ENCODE results near the gene SEPTIN11.
"Not testable (repeated sequence)": the region's sequence is repeated elsewhere in the genome, so short reads cannot be mapped to it uniquely, and the experiment has no call there.

SEPTIN11 gene

DNA sequence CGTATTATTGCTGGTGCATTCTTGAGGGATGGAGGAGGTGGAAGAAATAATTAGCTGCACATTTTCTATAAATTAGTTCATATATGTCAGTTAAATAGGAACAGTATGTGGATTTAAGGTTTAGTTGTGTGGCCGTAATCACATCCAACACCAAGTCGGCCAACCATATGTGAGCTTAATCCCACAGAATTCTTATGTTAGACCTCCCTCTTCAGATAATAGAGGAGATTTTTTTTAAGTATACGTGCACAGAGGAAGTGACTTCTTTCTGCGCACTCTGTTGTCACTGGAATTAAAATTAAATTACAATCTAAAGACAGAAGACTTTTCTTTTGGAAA is 2.1 kb downstream of the SEPTIN11 start:
- in situ Hi-C loops (cut with HindIII; ENCODE audit: low sequenced_read_pairs): no loop called here

DNA sequence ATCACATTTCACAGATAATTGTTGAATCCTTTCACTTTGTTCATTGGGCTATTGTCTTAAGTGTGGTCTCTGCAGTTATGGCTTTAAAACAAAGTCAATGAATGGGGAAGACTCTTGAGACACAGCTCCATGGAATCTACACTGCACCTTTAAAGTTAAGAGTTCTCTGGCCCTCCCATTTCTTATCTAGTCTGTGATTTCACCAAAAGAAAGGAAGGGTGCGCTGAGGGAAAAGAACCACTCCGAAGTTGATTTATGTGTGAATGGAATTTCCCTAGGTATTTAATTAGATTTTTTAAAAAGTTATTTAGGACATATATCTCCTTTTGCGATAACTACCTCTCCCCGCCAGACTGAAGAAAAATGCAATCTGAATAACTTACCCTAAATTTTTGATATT is 2.5 kb downstream of the SEPTIN11 start:
- in situ Hi-C loops (cut with HindIII; ENCODE audit: low sequenced_read_pairs): no loop called here

DNA sequence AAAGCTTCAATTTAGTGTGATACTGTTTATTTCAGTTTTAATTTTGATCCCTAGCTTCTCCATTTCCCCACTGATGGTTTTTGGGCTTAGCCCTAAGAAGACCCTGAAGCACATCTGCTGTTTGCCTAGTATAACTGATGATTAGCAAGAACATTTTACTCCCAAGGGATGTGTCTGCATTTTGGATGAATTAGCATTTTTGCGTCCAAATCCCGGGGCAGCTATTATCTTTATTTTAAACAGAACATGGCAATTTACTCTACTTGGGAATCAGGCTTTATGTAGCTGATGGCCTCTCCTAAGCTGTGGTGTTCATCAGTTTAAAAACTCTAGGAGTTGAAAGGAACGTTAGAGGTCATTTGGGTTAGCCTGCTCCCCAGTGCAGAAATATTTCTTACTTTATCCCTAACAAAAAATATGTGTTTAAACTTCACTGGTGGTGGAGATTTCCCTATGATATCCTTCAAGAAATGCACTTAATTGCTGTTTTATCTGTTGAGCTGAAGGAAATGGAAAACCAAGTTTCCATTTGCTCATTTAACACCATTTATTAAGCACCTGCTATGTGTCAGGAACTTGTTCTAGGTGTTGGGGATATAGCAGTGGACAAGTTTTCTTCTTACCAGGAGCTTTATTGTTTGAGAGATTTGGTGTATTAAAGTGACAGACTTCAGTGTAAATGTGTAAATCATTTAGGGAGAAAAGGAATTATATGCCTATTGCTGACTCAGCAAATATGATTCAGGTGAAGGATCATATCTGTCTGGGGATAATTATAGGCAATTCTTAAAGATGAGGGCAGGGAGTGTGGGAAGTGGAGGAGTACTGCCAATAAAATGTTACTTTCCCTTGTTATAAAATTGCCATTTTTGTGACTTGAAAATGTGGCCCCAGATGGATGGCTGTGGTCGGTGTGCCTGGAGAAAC is 3.4 kb downstream of the SEPTIN11 start:
- in situ Hi-C loops (cut with HindIII; ENCODE audit: low sequenced_read_pairs): no loop called here

DNA sequence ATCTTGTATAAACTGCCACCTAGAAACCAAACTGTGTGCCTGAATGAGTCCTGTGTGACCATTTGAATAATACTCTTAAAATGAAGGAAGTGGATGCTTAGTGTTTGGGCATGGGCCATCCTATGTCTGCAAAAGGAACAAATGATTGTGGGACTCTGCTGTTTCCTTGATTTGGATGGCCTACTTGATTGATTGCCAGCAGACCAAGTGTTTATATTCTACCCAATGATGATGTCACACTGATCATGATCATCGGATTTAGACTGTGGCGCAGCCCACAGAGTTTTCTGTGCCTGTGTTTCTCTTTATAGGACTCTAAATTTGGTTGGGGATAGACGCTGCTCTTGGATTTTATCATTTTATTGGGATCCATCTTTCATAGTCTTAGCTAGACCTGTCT is 4.4 kb downstream of the SEPTIN11 start:
- in situ Hi-C loops (cut with HindIII; ENCODE audit: low sequenced_read_pairs): no loop called here

DNA sequence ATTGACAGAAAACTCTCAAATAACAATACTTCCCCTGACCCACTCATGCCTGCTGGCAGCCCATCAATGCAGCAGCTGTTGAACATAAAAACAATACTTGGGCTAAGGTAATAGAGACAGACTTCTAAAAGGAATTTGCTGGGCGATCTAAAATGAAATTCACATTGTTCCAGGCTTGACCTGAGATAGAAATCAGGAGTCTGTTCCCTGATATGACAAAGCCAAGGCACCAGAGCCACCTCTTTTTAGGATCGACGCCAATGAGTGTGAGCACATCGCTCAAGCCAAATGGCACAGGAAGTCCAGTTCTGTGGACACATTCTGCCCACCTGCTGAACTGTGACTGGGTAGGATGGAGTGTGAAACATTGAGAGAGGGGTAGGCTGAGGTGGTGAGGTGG is 4.9 kb downstream of the SEPTIN11 start:
- in situ Hi-C loops (cut with HindIII; ENCODE audit: low sequenced_read_pairs): no loop called here

DNA sequence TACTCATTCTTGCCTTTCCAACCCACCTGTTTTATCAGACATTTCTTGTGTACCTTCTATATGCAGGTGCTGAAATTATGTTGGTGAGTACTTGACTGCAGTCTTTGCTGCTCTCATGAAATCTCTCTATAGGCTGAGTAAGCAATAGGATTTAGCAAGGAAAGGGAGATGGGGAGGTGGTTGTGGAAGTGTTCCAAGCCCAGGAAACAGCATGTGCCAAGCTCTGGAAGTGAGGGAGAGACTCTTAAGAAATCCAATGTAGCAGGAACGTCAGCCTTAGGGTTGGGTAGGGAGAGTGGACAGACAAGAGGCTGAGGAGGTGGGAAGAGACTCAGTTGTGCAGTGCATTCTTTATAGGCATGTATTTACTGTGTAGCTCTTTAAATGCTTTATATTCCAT is 5.6 kb downstream of the SEPTIN11 start:
- in situ Hi-C loops (cut with HindIII; ENCODE audit: low sequenced_read_pairs): loop anchor here (5.0 kb wide), 1 partner anchor 82 kb away; no protein-coding TSS in a partner anchor

DNA sequence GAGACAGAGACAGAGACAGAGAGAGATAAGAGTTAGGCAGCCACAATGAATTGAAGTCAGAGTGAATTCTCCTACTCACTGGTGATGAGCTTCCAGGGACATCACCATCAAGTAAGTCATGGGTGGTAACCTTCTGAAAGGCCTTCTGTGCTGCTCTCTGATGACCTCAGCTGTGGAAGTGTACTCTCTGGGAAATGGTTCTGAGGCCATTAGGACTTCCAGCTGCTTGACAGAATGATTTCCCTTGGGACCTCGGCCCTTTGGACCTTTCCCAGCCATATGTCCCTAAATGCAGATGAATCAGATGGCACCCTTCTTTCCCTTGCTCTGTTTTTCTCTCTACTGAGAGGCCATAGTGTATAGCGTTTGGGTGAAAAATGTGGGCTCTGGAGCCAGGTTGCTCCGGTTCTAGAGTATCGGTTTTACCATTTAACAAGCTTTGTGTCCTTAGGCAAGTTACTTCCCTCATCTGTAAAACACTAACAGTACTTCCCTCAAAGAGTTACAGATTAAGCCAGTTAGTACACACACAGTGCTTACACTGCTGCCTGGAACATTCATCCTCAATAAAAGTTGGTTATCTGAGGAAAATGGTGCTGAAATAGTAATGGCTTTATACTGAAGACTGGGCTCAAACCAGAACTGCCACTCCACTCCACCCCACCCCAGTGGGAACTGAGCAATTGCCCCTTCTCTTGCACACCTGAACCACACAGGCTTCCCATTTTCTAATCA is 7.6 kb downstream of the SEPTIN11 start:
- in situ Hi-C loops (cut with HindIII; ENCODE audit: low sequenced_read_pairs): loop anchor here (5.0 kb wide), 1 partner anchor 80 kb away; no protein-coding TSS in a partner anchor

DNA sequence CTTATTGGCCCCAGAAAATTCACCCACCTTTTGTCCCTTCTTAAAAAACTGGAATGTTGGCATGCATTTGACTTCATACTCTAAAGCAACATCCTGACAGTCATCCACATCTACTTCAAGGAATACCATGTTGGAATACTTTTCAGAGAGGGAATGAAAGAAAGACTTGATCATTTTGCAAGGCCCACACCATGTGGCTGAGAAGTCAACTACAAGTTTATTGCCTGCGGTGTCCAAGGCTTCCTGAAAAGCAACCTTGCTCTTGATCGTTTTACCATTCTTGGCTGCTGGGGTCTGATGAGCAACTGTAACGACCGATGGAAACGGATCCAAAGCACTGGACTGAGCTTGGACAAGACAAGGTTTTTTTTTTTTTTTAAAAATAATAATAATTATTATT is 9.3 kb downstream of the SEPTIN11 start:
- in situ Hi-C loops (cut with HindIII; ENCODE audit: low sequenced_read_pairs): loop anchor here (5.0 kb wide), 1 partner anchor 78 kb away; no protein-coding TSS in a partner anchor

DNA sequence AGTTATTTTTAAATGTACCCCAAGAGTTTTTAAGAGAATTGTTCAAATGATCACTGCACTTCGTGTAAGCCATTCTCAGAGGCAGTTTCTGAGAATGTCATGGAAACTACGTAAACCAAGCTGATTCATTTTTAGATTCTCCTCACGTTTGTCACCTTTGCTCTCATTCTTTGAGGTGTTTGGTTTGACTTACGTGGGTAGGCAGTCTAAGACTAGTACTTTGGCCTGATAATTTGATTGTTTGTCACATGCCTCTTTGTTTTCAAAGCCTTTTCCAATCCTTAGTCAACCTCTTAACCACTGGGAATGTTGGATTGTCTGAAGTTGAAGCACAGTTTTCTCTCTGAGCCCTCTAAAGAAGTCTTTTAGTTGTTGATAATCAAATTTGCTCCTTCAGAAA is 10.5 kb downstream of the SEPTIN11 start:
- in situ Hi-C loops (cut with HindIII; ENCODE audit: low sequenced_read_pairs): no loop called here

DNA sequence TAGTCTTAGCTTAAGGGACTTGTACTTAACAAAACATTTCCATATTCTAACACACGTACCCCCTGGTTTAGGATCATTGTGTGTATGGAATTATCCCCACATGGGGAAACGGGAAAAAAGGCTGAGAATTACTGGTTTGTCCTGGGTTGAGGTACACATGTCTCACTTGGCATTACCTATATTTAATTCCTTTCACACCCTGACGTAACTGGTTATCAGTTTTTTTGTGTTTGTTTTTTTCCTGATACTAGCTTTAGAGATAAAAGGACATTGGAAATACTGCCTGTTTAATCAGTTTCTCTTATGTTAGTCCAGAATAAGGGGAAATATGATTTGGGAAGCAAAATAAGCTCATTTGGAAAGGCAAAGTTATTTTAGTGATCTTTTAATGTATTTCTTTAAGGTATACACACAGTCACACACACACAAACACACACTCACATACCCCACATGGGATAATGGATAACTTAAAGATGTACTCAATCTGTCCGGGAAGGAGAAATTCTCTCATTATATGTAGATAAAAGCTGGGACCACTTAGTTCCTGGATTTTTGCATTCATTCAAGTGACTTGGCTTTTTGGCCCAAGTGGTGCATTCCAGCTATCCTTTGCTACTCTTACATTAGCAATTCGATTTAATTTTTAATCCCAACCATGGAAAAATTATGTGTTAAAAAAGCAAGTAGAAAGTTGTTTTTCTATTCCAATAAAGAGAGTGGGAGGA is 13.0 kb downstream of the SEPTIN11 start:
- in situ Hi-C loops (cut with HindIII; ENCODE audit: low sequenced_read_pairs): no loop called here

DNA sequence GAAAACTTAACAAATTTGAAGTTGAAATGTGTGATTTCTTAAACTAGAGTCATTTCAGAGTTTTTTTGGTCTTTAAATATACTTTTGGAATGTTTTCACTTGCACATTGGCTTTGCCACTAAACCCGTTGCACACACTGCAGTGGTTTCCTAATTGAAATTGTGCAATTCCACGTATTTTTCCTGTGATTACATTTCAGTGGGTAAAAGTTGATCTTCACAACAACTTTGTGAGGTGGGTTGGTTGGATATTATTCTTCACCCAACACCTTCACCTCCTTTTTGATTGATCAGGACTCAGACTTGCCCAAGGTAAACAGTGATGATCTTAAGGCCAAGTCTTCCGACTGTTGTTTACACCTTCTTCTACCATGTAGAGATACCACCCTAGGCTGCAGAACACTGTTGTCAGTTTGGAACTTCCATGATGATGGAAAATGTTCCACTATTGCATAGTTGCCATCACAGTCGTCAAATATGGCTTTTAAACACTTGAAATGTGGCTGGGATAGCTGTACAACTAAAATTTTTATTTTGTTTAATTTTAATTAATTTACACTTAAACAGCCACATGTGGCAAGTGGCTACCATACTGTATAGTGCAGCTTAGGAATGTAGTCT is 13.7 kb downstream of the SEPTIN11 start:
- in situ Hi-C loops (cut with HindIII; ENCODE audit: low sequenced_read_pairs): no loop called here

DNA sequence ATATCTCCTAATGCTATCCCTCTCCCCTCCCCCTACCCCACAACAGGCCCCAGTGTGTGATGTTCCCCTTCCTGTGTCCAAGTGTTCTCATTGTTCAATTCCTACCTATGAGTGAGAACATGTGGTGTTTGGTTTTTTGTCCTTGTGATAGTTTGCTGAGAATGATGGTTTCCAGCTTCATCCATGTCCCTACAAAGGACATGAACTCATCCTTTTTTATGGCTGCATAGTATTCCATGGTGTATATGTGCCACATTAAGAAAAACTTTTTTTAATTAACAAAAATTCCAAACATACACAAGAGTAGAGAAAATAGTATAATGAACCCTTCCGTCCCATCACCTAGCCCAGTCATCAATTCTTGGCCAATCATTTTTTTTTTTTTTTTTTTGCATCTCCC is 14.4 kb downstream of the SEPTIN11 start:
- in situ Hi-C loops (cut with HindIII; ENCODE audit: low sequenced_read_pairs): not testable (repeated sequence)

DNA sequence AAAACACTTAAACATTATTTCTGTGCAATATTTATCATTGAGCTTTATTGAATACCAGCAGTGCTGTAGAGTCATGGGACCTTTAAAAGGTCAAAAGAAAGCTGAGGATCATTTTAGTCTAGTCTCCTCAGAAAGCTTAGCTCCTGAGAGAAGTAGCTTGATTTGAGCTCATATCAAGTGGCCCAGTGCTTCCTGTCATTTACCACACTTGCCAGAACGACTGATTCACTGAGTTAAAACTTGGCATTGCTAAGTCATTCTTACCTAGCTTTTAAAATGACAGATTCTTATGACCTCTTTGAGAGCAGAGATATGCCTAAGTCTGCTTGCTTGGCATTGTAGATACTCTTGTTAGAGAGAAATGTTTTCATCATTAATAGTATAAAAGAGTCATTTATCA is 15.2 kb downstream of the SEPTIN11 start:
- in situ Hi-C loops (cut with HindIII; ENCODE audit: low sequenced_read_pairs): no loop called here

DNA sequence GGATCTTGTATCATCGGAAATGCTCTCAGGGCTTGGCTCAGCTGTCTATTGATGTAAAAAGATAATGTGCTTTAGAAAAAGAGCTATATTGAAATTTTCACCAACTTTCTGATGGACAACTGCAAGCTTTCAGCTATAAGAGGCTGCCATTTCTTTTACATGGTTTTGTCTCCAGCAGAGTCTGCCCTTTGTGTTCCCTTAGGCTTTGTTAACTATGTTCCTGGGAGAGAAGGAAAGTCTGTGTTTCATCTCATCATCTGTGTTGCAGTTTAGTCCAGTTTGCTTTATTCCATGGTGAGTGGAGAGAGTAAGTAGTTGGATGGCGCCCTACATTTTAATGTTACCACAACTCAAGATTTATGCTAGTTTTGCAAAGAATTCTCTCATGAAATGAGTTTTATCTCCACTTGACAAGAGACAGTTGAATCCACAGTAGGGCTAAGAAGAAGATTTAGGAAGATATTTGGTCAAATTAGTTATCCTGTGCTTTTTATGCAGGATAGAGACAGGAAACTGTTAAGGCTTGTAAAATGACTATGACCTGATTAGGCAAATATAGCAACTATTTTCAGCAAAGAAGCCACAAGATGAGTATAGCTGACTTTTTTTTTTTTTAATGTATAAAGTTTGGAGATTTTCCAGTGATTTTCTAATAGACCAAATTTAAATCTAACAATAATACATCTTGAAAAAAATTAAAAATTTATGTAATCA is 16.5 kb downstream of the SEPTIN11 start:
- in situ Hi-C loops (cut with HindIII; ENCODE audit: low sequenced_read_pairs): no loop called here

DNA sequence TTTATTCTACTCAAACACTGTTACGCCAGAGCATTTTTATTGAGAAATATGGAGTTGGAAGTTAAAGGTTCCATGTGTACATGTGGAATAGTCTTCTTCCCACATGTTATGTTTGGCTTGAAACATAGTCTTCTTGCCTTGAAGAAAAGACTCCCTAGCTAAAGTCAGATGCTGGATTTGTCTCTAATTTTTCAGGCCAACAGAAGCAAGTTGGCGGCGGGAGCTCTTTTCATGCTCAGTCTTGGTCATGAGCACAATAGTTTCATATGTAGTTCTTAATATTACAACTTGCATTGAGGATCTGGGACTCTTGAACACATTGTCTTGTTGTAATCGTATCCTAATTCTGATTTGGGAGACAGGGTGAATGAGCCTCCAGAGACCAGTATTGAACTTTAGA is 19.4 kb downstream of the SEPTIN11 start:
- in situ Hi-C loops (cut with HindIII; ENCODE audit: low sequenced_read_pairs): no loop called here

DNA sequence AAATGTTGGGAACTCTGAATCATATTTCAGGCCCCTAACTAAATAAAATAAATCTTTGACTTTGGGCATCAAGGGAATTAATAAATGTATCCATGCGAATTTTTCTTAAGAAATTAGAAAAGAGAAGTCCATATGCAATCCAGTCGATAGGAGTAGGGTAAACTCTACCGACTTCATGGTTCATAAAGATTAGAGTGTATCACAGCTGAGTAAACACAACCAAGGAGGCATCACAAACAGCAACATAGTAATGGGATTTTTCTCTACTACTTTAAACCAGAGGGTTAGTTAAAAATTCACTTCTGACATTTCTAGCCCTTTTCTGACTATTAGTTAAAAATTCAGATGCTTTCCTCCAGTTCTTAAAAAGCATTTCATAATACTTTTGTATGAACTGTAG is 19.9 kb downstream of the SEPTIN11 start:
- in situ Hi-C loops (cut with HindIII; ENCODE audit: low sequenced_read_pairs): no loop called here

DNA sequence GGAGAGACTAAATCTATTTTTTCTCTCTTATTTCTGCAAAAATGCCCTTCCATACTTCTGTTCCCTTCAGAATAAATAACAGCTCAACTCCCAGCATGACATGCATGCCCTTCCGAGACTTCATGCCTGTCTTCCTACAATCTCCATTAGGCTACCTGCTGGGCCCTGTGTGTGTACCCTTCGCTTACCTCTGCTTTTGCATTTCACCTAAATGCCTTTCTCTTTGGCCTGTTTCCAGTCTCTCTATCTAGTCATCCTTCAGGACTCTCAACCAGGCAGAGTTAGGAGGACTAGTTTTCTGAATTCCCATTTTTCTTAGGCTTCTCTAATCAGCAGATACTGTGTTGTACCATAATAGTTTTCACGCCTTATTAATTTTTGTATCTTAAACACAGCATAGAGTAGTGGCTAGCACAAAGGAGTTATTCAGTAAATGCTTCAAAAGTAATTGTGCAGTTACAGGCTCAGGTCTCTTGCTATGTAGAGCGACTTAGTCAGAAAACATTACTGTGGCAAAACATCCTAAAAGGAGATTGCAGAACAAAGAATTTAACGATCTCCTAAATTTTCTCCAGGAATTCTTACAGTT is 20.5 kb downstream of the SEPTIN11 start:
- in situ Hi-C loops (cut with HindIII; ENCODE audit: low sequenced_read_pairs): no loop called here

DNA sequence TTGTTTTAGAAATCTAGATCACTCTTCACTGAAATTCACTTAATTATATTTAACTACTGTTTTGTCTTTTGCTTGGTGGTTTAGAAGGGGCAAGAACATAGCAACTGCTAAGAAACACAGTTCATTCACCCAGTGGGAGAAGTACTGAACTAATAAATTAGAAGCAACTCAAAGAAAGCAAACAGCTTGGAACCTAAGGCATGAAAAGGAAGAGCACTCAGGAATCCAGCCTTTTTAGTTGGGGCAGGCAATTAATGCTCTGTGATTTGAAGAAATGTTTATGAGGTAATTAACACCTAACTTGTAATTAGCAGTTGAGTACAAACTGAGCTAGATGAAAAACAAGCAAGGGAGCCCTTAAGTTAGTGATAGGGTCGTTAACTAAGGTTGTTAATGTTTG is 22.8 kb downstream of the SEPTIN11 start:
- in situ Hi-C loops (cut with HindIII; ENCODE audit: low sequenced_read_pairs): no loop called here

DNA sequence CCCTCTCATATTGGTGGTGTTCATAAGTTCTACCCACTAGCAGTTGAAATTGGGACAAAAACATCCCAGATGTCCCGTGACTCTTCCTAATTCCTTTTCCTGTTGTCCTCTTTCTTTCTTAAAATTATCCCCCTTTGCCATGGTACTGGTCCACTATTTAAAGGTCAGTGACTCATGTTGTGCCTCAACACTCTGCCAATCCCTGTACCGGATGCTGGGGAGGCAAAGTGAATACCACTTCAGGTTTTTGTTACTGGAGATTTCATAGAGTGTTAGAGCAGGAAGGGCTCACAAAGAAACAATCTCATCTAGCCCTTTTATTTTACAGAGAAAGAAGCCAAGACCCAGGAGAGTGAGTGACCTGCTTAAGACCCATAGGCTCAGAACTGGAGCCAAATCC is 24.6 kb downstream of the SEPTIN11 start:
- in situ Hi-C loops (cut with HindIII; ENCODE audit: low sequenced_read_pairs): no loop called here

DNA sequence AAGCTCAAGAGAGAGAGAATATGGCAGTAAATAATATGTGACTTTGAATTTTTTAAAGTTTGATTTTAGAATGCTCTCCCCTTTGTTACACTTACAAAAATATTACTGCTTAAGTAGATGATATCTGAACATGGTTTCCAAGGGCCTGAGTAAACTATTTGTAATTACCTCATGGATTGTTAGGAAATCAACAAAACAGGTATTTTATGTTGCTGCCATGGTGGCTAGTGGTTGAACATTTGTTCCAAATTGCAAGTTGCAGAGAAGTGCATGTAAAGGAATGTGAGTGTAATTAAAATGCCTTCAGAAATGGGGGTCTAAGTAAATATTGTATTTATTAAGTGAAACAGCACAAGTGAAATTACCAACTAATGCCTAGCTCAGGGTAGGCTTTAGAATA is 27.6 kb downstream of the SEPTIN11 start:
- in situ Hi-C loops (cut with HindIII; ENCODE audit: low sequenced_read_pairs): no loop called here

All from endothelial cell of hepatic sinusoid (primary cell).